GM12878 (cell line): Measurements from ENCODE around the gene POU5F1. TPM values are rescaled to one million over a fixed set of nuclear protein-coding genes. Genes with fewer than 3 reads are reported as not detected.
"Not testable (repeated sequence)": the region's sequence is repeated elsewhere in the genome, so short reads cannot be mapped to it uniquely, and the experiment has no call there.

ENCODE experiments used
- ATAC-seq: fragments of 200-7000 bp; cut with Tn5 transposase; 3 replicates; pipeline ENCODE4 v1.9.1; 2020; ENCODE audit warnings: mild to moderate bottlenecking, moderate library complexity
- BruUV-seq: library from RNA; stranded (reverse); fragments of 400-500 nt; replicated peaks from 2 replicates; lab custom pipeline; 2021; lab: Mats Ljungman, UMichigan
- CTCF ChIA-PET: fragments of 300-600 bp; sonication (Branson Sonifier 250); formaldehyde crosslinking; extraction: SDS; loops from one replicate; lab custom pipeline; 2021; ENCODE audit warnings: inconsistent platforms; lab: Yijun Ruan, JAX
- POLR2A ChIA-PET: fragments of 350-600 bp; formaldehyde crosslinking; extraction: SDS; loops from one replicate; lab custom pipeline; 2021; ENCODE audit warnings: inconsistent platforms; lab: Charles Lee
- RAD21 ChIA-PET: fragments of 300-600 bp; sonication (Branson Sonifier 250); formaldehyde crosslinking; loops from one replicate; lab custom pipeline; 2023; ENCODE audit warnings: antibody characterized with exemption; ENCODE audit not compliant: unreplicated experiment; lab: Charles Lee
- SMC1A ChIA-PET: fragments of 300-600 bp; sonication (Branson Sonifier 250); formaldehyde crosslinking; loops from one replicate; lab custom pipeline; 2023; ENCODE audit not compliant: unreplicated experiment, uncharacterized antibody; lab: Charles Lee
- DNase-seq: peaks from one replicate; pipeline ENCODE4 v3.0.0-alpha.2; 2011; ENCODE audit warnings: low read depth, low spot score
- FAIRE-seq: peaks from 3 replicates; lab custom pipeline; 2011; peaks lifted over from hg19 to GRCh38; lab: Jason Lieb, UNC
- H2AFZ ChIP-seq: 2 replicates; pipeline ENCODE4 v1.6.0; 2011; ENCODE audit warnings: low read depth, low read length, control low read depth; ENCODE audit not compliant: control insufficient read depth
- H3K27ac ChIP-seq: 2 replicates; pipeline ENCODE4 v1.5.1; 2011; ENCODE audit warnings: control low read depth; ENCODE audit not compliant: control insufficient read depth, insufficient read depth
- H3K27me3 ChIP-seq, 2 experiments: replicated peaks in 1 of 2; 2 replicates each; pipeline versions ENCODE4 v1.6.0 to v1.6.1; 2011; ENCODE audit warnings: low read length in 1 of 2; ENCODE audit not compliant: control insufficient read depth in 2 of 2, insufficient read depth in 2 of 2
- H3K36me3 ChIP-seq, 2 experiments: 2 replicates each; pipeline ENCODE4 v1.5.1; 2011; ENCODE audit warnings: low read length in 1 of 2; ENCODE audit not compliant: control insufficient read depth in 2 of 2, insufficient read depth in 2 of 2
- H3K4me1 ChIP-seq: 2 replicates; pipeline ENCODE4 v1.6.1; 2011; ENCODE audit warnings: mild to moderate bottlenecking, low read length, moderate library complexity, mixed read lengths; ENCODE audit not compliant: control insufficient read depth, insufficient read depth
- H3K4me2 ChIP-seq: 2 replicates; pipeline ENCODE4 v1.6.0; 2011; ENCODE audit warnings: control low read depth; ENCODE audit not compliant: control insufficient read depth, insufficient read depth
- H3K4me3 ChIP-seq: fragments of 200-600 bp; sonication (generic); 2 replicates; pipeline ENCODE4 v1.5.1; 2016
- H3K79me2 ChIP-seq: 2 replicates; pipeline ENCODE4 v1.6.0; 2011; ENCODE audit warnings: low read length; ENCODE audit not compliant: control insufficient read depth, insufficient read depth
- H3K9ac ChIP-seq: 2 replicates; pipeline ENCODE4 v1.8.0; 2011; ENCODE audit warnings: low read length, control low read depth, mixed read lengths; ENCODE audit not compliant: control insufficient read depth, insufficient read depth
- H3K9me3 ChIP-seq: replicated peaks from 3 replicates; pipeline ENCODE4 v1.5.1; 2011; ENCODE audit warnings: mild to moderate bottlenecking, low read length; ENCODE audit not compliant: control insufficient read depth, insufficient read depth
- H4K20me1 ChIP-seq: 2 replicates; pipeline ENCODE4 v1.6.0; 2011; ENCODE audit not compliant: control insufficient read depth, insufficient read depth
- ATF7 ChIP-seq: fragments of 450-650 bp; IDR thresholded peaks from 2 replicates; pipeline ENCODE4 v1.6.1; 2016; ENCODE audit warnings: low read depth, mild to moderate bottlenecking
- CTCF ChIP-seq, 3 experiments: IDR thresholded peaks in 2 of 3; conservative IDR thresholded peaks in 1 of 3; 2 replicates each; pipeline ENCODE4 v1.5.1; 2011; ENCODE audit warnings: low read depth in 3 of 3, low read length in 3 of 3, mild to moderate bottlenecking in 3 of 3, control low read depth in 2 of 3, moderate library complexity in 2 of 3, inconsistent platforms in 1 of 3, mixed read lengths in 1 of 3; ENCODE audit not compliant: control insufficient read depth in 2 of 3, insufficient read depth in 1 of 3; ENCODE audit errors: extremely low read depth in 1 of 3
- IRF4 ChIP-seq: IDR thresholded peaks from 2 replicates; pipeline ENCODE4 v1.6.1; 2011; ENCODE audit warnings: low read depth, low read length
- MLLT1 ChIP-seq: fragments of 450-650 bp; IDR thresholded peaks from 2 replicates; pipeline ENCODE4 v1.6.1; 2016; ENCODE audit warnings: mild to moderate bottlenecking
- POU2F2 ChIP-seq: IDR thresholded peaks from 3 replicates; pipeline ENCODE4 v1.6.1; 2011; ENCODE audit warnings: low read depth, mild to moderate bottlenecking, low read length, borderline replicate concordance
- RAD21 ChIP-seq: IDR thresholded peaks from 2 replicates; pipeline ENCODE4 v1.6.1; 2011; ENCODE audit warnings: mild to moderate bottlenecking, low read depth, low read length, moderate library complexity; ENCODE audit not compliant: insufficient read depth
- RUNX3 ChIP-seq: IDR thresholded peaks from 2 replicates; pipeline ENCODE4 v1.6.1; 2012; ENCODE audit warnings: low read length, inconsistent platforms
- SKIL ChIP-seq: fragments of 450-650 bp; IDR thresholded peaks from 2 replicates; pipeline ENCODE4 v1.6.1; 2017; ENCODE audit warnings: mild to moderate bottlenecking, low read depth, inconsistent platforms; ENCODE audit not compliant: poor library complexity, severe bottlenecking
- SMARCA5 ChIP-seq: fragments of 450-650 bp; IDR thresholded peaks from 2 replicates; pipeline ENCODE4 v1.6.1; 2017; ENCODE audit warnings: mild to moderate bottlenecking
- SMC3 ChIP-seq: IDR thresholded peaks from 2 replicates; pipeline ENCODE4 v1.6.1; 2011; ENCODE audit warnings: low read length, improper control_type of control experiment, borderline replicate concordance
- YY1 ChIP-seq: IDR thresholded peaks from 2 replicates; pipeline ENCODE4 v1.6.1; 2011; ENCODE audit warnings: low read depth, mild to moderate bottlenecking, low read length
- ZNF207 ChIP-seq: fragments of 450-650 bp; IDR thresholded peaks from 2 replicates; pipeline ENCODE4 v1.6.1; 2014; ENCODE audit warnings: antibody characterized with exemption, mild to moderate bottlenecking, borderline replicate concordance
- ZNF217 ChIP-seq: fragments of 450-650 bp; IDR thresholded peaks from 2 replicates; pipeline ENCODE4 v1.6.1; 2017; ENCODE audit warnings: antibody characterized with exemption, mild to moderate bottlenecking
- ZNF24 ChIP-seq: fragments of 450-650 bp; IDR thresholded peaks from 2 replicates; pipeline ENCODE4 v1.6.1; 2017; ENCODE audit warnings: antibody characterized with exemption, mild to moderate bottlenecking
- WGBS: methylation state at CpG from one replicate; pipeline ENCODE4 v1.1.6; 2016; ENCODE audit warnings: low lambda C conversion rate; ENCODE audit not compliant: insufficient replicate concordance, insufficient coverage; ENCODE audit errors: missing lambda C conversion rate; 5-methylcytosine and 5-hydroxymethylcytosine counted together
- in situ Hi-C: fragments of 300-500 bp; cut with MboI; formaldehyde crosslinking; loops from 9 replicates; pipeline ENCODE4 v1.14.3; 2018; ENCODE audit warnings: mixed read lengths
- intact Hi-C: fragments of 100-400 bp; cut with micrococcal nuclease; formaldehyde crosslinking; loops from one replicate; pipeline ENCODE4 v1.14.2; 2022; ENCODE audit not compliant: unreplicated experiment
- polyA plus RNA-seq, 11 experiments: library from polyadenylated mRNA; depleted of rRNA in 4 of 11; unstranded in 6 of 11; stranded (reverse) in 5 of 11; fragments of >200 nt; fragmentation: Nextera tagmentation in 4 of 11; fragmentation: Illumina TruSeq in 1 of 11; extraction: Ambion mirVana in 4 of 11; extraction: Trizol in 1 of 11; gene quantifications; 1 replicate in 1 of 11; 2 replicates in 10 of 11; pipeline versions ENCODE4 v1.2.1 to v1.2.3, GENCODE V29; 2011 to 2016; ENCODE audit warnings: inconsistent platforms in 2 of 11, missing spikeins in 2 of 11, low read depth in 1 of 11
- total RNA-seq, 4 experiments: library from RNA; depleted of rRNA in 3 of 4; stranded (reverse); fragments of >200 nt in 3 of 4; fragmentation: Illumina TruSeq in 1 of 4; extraction: Trizol in 1 of 4; gene quantifications; 2 replicates each; pipeline versions ENCODE4 v1.2.1 to v1.2.3, GENCODE V29; 2013 to 2021

POU5F1 gene
- total and polyA plus RNA-seq, 10 of the 15 experiments (the other 5 are each of a cell fraction or from before 2014, with no cell fraction given) = 1.4 to 5.5 (median 3.2) TPM

GRCh38 chr6:31192431-31193105 is 22.1 kb upstream of the POU5F1 start:
- intact Hi-C loops = loop anchor here (1.0 to 2.0 kb wide), 2 partner anchors 34 to 55 kb away; partner anchors contain the start of gene TCF19
- ATAC-seq (peak; percentile 65), FAIRE-seq (peak; percentile 31)
- BruUV-seq, DNase-seq, H3K4me3 ChIP-seq, H4K20me1 ChIP-seq, H3K79me2 ChIP-seq, H3K4me2 ChIP-seq, H3K27me3 ChIP-seq, H2AFZ ChIP-seq: not testable (repeated sequence)
- ChIA-PET POLR2A (interaction anchor here (0.5 to 1.8 kb wide), 7 partner anchors 11 to 271 kb away, joined by 3 to 9 read pairs (median 4); no protein-coding TSS in a partner anchor), RAD21 (interaction anchor here (0.7 to 3.4 kb wide), 22 partner anchors 23 to 641 kb away, joined by 3 to 24 read pairs (median 3); partner anchors contain the start of genes CCHCR1, PSORS1C2 and TCF19), SMC1A (interaction anchor here (0.6 to 5.2 kb wide), 20 partner anchors 9 to 364 kb away, joined by 3 to 52 read pairs (median 4); partner anchors contain the start of genes CCHCR1, PSORS1C2 and TCF19)
- peak; percentile 66 to 81 (median 69); a peak in 5 of 6 replicates for TF ChIP-seq CTCF (IDR thresholded peaks at IDR 0.05 in 2 of 3, conservative IDR thresholded peaks at IDR 0.05 in 1 of 3; ENCODE audit: control insufficient read depth in 2 of 3, extremely low read depth in 1 of 3, insufficient read depth in 1 of 3, low read depth in 3 of 3, low read length in 3 of 3)
- TF ChIP-seq SKIL = peak; percentile 65
- TF ChIP-seq POU2F2 = peak; percentile 72; the same call in 2 of the 3 replicates
- TF ChIP-seq MLLT1 = 0 out of 2 replicates have a peak, but pooled peaks have one; percentile 34
- peak; percentile 93 for TF ChIP-seq SMC3
- 0 out of 2 replicates have a peak, but pooled peaks have one; percentile 19 for TF ChIP-seq IRF4
- 0 out of 2 replicates have a peak, but pooled peaks have one; percentile 33 for TF ChIP-seq ATF7
- TF ChIP-seq RAD21 = peak; percentile 98
- 0 out of 2 replicates have a peak, but pooled peaks have one; percentile 12 for TF ChIP-seq ZNF24
- TF ChIP-seq SMARCA5 = peak; percentile 88
- TF ChIP-seq ZNF207 = 0 out of 2 replicates have a peak, but pooled peaks have one; percentile 37
- TF ChIP-seq YY1 = peak; percentile 65
- TF ChIP-seq RUNX3 = peak; percentile 43
- TF ChIP-seq ZNF217 = peak; percentile 89; the same call in 1 of the 2 replicates
- TF ChIP-seq, all 136 proteins: peak for 14; not testable (repeated sequence) for 122
- not testable (repeated sequence) for H3K9me3 ChIP-seq, H3K27ac ChIP-seq, H3K4me1 ChIP-seq, H3K9ac ChIP-seq, H3K36me3 ChIP-seq
- in situ Hi-C loops = loop anchor here (5.0 kb wide), 1 partner anchor 55 kb away; the partner anchor contains the start of gene PSORS1C2
- CTCF ChIA-PET = interaction anchor here (0.6 to 14.6 kb wide), 20 partner anchors 9 to 373 kb away, joined by 3 to 326 read pairs (median 5); partner anchors contain the start of genes CCHCR1, PSORS1C2 and TCF19
- 27% methylated on average over 10 of the region's 10 CpGs for WGBS
